Measurements from ENCODE around the gene TK1. TPM values are rescaled to one million over a fixed set of nuclear protein-coding genes. Genes with fewer than 3 reads are reported as not detected.
"Not testable (repeated sequence)": the region's sequence is repeated elsewhere in the genome, so short reads cannot be mapped to it uniquely, and the experiment has no call there.

The TK1 gene
- polyA plus RNA-seq, 12 donors = 13.7 to 24.0 (median 18.0) TPM; not detected in 1

- no peak for DNase-seq
Observed at GRCh38 chr17:78159575-78160158, 27.2 kb downstream of the TK1 start.

- DNase-seq = no peak
Observed at GRCh38 chr17:78154903-78155811, 31.7 kb downstream of the TK1 start.

- no peak for DNase-seq
Observed at GRCh38 chr17:78151514-78152008, 35.3 kb downstream of the TK1 start.

- DNase-seq = no peak
Observed at GRCh38 chr17:78148286-78149016, 38.4 kb downstream of the TK1 start.

- no peak for DNase-seq
Observed at GRCh38 chr17:78147315-78147998, 39.4 kb downstream of the TK1 start.

- no peak for DNase-seq
Observed at GRCh38 chr17:78146881-78147280, 40.0 kb downstream of the TK1 start.

- no peak for DNase-seq
Observed at GRCh38 chr17:78146471-78146869, 40.4 kb downstream of the TK1 start.

GRCh38 chr17:78144736-78145641, 41.9 kb downstream of the TK1 start:
- DNase-seq = no peak

GRCh38 chr17:78144147-78144719, 42.6 kb downstream of the TK1 start:
- DNase-seq = peak; percentile 85

- no peak for DNase-seq
Observed at GRCh38 chr17:78143214-78144146, 43.4 kb downstream of the TK1 start.

GRCh38 chr17:78142119-78142861, 44.6 kb downstream of the TK1 start:
- no peak for DNase-seq

- DNase-seq = no peak
Observed at GRCh38 chr17:78141437-78142118, 45.3 kb downstream of the TK1 start.

- no peak for DNase-seq
Observed at GRCh38 chr17:78140169-78141051, 46.4 kb downstream of the TK1 start.

- not testable (repeated sequence) for DNase-seq
Observed at GRCh38 chr17:78139861-78140168, 47.0 kb downstream of the TK1 start.

GRCh38 chr17:78138204-78139060, 48.4 kb downstream of the TK1 start:
- no peak for DNase-seq
